GM18519 (cell line): ENCODE data around the gene NOL11.
"Not testable (repeated sequence)": the region's sequence is repeated elsewhere in the genome, so short reads cannot be mapped to it uniquely, and the experiment has no call there.

Experiments used
- ATAC-seq: cut with Tn5 transposase; IDR thresholded peaks from one replicate; pipeline ENCODE4 v1.9.1; 2021; ENCODE audit warnings: mild to moderate bottlenecking, moderate library complexity; ENCODE audit not compliant: unreplicated experiment, low FRiP score

Gene NOL11

GRCh38 chr17:67717624-67718324, at the start of gene NOL11:
Gene NOL11 (plus strand): TSS chr17:67717936. CDS start chr17:67717948, 12 bp downstream.
- peak; percentile 93 for ATAC-seq

DNA sequence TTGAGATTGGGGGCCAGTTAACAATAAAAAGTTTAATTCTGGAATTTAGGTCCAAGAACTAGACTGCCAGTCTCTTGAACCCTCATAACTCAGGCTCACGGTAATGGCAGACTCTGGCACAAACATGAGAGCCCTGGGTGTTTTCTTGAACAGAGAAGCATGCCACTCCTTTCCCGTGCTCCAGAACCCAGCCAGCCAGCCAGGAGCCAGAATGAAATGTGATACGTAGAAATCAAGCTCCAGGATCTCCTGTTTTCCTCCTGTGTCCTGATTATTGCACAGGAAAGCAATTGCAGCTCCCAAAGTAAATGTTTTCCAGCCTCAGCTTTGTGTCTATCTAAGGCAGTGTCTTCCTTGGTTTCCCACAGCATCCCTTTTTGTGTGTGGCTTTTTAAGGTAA, 46.2 kb upstream of the NOL11 start:
- no peak for ATAC-seq

GRCh38 chr17:67672592-67673335, 45.0 kb upstream of the NOL11 start:
- no peak for ATAC-seq

- ATAC-seq: no peak
These were observed 42.3 kb upstream of the NOL11 start for GRCh38 chr17:67675481-67675880.

- no peak for ATAC-seq
These were observed 41.4 kb upstream of the NOL11 start for GRCh38 chr17:67676305-67676704.

- ATAC-seq: no peak
These were observed 39.3 kb upstream of the NOL11 start for GRCh38 chr17:67678414-67678813.

DNA sequence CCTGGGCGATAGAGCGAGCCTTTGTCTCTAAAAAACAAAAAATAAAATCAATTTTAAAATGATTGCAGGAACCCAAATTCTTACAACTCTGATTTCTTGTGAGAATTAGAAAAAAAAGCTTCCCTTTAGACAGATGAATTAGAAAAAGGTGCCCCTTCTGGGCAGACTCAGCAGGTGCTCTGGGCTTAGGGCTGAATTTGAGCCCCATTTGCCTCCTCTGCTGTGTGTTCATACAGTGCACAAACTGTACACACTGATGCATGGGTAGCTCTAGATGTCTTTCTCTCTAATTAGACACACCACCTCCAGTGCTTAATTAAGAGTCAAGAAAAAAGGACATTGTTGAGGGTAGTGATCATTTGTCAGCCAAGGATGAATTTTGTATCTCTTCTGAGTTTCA, 38.5 kb upstream of the NOL11 start:
- ATAC-seq: no peak

- ATAC-seq: no peak
These were observed 38.0 kb upstream of the NOL11 start for GRCh38 chr17:67679721-67680120.

DNA sequence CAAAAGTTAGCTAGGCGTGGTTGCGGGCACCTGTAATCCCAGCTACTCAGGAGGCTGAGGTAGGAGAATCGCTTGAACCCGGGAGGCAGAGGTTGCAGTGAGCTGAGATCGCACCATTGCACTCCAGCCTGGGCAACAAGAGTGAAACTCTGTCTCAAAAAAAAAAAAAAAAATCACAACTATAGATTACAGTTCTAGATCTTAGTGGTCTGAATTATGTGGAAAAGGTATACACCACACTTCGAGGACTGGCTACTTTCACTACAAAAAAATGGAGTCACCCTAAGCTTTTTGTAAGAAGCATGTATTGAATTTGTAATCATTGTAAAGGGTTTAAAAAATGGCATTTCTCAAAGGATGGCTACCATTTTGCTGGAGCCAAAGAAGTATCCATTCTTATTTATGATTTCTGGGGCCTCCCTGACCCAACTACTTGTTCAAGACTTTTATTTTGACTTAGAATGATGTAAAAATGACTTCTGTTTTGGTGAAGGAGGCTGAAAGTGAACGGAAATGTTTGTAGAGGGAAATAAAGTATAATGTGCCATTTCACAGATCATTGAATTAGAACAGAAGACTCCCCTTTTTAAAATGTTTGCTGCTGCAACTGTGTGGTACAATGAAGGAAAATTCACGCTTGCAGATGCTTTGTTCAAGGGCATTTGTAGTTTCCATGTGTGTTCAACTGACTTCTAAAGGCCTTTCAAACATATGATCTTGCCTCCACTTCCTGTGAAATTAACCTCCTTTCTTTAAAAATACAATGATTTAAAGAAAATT, 37.1 kb upstream of the NOL11 start:
- no peak for ATAC-seq

- no peak for ATAC-seq
These were observed 35.5 kb upstream of the NOL11 start for GRCh38 chr17:67682196-67682595.

DNA sequence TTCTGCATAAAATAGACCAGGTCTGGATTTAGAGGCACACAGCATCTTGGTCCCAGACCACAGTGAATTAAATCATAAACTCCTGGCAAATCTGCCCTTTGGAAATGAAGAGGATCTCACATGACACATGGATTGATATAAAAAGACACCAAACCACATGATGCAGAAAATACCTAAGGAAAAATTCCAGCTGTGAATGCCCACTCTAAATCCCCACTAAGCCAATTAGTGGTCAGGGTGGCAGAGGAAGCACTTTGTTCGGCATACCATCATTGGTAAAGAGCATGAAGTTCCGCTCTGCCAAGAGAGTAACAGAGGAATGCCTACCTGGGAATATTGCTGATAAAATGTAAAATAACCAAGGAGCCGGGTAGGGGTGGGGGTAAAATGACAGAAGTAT, 32.4 kb upstream of the NOL11 start:
- ATAC-seq: no peak

DNA sequence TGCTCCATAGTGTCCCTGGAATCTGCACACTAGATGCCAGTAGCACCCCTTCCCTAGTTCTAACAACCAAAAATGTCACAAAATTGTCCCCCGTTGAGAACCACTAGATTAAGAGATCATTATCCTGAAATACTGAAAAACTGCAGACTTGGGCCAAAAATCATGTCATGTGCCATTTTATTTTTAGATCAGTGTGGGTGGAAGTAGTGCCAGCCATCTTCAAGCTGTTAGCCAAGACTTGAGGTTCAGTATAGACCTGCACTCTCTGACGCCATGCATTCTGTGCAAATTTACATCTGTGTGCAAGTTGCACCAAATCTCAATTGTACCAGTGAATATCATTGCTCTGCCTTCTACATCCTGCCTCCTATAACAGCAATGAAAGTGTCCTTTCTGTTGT, 31.5 kb upstream of the NOL11 start:
- no peak for ATAC-seq

GRCh38 chr17:67687511-67687910, 30.2 kb upstream of the NOL11 start:
- ATAC-seq: no peak

GRCh38 chr17:67689534-67690177, 28.1 kb upstream of the NOL11 start:
- no peak for ATAC-seq

GRCh38 chr17:67693811-67694210, 23.9 kb upstream of the NOL11 start:
- no peak for ATAC-seq

DNA sequence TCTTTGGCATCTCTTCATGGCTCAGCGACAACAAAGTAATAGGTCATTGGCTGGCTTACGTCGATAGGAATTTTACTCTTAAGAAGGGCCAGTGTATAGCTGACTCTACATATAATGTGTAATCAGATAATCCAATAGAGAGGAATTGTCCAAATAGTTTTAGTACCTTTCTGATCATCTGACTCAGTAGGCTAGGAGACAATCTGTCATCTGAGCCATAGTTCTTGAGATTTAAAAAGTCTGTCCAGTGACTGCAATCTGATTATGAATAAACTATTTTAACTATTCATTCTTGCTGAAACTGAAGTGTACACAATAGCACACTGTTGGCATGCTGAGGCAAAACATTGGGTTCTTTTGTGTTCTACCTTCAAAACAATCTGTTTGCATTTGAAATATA, 21.4 kb upstream of the NOL11 start:
- no peak for ATAC-seq

GRCh38 chr17:67696853-67697498, 20.8 kb upstream of the NOL11 start:
- no peak for ATAC-seq

DNA sequence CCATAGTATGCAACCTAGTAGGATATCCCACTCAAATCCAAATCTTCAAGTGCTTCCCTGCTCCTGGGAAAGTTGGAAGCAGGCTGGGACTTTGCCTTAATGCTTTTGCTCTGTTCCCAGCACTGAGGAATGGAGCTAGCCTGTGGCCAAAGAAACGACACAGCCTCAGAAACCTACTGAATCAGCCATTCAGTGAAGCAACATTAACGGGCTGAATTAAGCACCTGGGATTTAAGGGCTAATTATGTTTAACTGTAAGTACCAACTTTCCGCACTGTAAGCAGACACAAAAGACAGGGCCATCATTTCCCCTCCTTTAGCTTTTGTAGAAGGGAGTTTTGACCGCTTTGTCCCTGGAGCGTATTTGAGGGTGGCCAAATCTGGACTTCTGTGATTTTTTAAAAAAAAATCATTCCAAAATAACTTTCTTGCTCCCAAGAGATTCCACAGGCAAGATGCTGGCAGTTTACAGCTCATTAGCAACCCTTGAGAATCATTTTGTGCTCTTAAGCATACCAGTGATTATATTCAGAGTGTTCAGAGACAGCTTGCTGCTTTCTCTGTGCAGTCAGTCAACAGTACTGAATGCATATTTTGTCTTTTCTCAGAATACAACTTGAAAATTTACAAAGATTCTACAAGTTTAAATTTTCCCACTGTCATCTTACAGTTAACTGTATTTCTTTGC, 17.6 kb upstream of the NOL11 start:
- no peak for ATAC-seq

DNA sequence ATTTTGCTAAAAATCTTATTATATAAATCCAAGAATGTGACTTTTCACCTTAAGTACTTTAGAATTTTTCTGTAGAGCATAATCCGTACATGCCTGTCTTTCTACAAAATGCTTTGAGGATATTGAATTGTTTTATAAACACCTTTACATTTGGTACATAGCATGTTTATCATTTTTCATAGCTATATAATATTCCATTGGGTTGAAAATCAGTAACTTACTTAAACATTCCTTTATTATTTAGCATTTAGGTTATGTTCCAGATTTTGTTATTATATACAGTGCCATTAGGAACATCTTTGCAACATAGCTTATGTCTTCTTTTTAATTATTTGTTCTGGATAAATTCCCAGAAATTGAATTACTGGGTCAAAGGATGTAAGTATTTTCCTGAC, 17.0 kb upstream of the NOL11 start:
- no peak for ATAC-seq

- not testable (repeated sequence) for ATAC-seq
These were observed 14.9 kb upstream of the NOL11 start for GRCh38 chr17:67702861-67703260.
